GM03348 (cell line): ENCODE results near the gene EYA2.

ENCODE experiments used
- DNase-seq: peaks from one replicate; pipeline ENCODE4 v3.0.0; 2012; ENCODE audit warnings: low spot score

Gene EYA2

DNA sequence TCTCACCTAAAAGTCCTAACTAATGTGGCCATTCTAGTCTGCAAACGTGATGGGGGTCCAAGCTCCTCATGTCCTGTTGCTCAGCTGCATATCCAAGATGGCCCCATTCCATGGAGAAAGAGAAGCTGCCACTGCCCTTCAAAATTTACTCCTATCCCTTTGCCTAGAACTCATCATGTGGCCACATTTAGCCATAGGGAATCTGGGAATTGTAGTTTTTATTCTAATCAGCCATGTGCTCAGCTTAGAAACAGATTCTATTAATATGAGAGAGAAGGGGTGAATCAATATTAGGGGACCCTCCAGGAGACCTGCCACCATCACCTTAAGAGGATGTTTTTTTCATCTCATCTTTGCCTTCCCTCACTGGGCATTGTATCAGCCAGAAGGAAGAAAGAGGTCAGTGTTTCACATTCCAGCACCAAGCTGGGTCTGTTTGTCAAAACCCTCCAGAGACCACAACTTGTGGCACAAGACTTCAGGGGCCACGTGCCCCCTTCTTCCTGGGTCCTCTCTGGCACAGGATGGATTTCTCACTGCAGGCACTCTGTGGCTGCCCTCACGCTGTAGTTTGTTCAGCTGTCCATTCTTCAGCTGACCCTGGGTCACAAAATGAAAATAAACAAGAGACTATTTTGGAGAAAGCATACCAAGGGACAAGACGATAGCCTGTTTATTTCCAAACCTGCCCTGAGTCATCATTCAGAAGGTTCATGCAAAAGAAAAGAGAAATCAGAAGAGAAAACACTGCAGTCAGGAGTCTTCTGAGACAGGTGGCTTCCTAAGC, 172.0 kb downstream of the EYA2 start:
- DNase-seq = no peak

- DNase-seq = no peak
Measured at GRCh38 chr20:47067776-47068175, 173.1 kb downstream of the EYA2 start.

DNA sequence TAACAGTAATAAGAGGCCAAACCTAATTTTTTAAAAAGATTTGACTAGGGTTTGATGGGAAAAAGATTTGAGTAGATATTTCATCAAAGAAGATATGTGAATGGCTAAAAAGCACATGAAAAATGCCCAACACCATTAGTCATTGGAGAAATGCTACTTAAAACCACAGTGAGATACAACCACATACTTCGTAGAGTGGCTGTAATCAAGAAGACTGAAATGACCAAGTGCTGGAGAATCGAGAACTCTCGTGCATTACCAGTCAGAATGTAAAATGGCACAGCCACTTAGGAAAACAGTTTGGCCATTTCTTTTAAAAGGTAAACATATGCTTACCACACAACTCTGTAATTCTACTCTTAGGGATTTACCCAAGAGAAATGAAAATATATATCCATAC, 175.5 kb downstream of the EYA2 start:
- DNase-seq = no peak

DNA sequence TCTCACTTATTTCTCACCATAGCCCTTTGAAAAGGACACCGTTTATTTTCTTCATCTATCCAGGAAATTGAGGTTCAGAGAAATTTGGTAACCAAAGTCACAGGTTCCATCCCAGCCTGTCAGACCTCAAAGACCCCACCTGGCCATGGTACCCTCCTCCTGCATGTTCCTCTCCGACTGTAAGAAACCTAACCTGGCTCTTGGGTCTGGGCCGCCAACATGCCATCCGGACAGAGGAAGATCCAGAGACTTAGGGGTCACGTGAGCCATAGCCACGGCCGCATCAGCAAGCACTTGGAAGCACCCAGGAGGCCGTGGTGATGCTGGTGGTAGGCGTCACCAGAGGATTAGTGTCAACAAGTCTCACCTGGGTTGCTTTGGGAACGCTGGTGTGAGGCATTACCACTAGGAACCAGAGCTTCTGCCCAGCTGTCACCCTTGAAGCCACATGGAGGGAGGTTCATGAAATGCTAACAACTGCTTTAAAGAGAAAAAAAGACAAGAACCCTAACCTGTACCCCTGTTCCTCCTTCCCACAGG, 177.1 kb downstream of the EYA2 start:
- no peak for DNase-seq

DNA sequence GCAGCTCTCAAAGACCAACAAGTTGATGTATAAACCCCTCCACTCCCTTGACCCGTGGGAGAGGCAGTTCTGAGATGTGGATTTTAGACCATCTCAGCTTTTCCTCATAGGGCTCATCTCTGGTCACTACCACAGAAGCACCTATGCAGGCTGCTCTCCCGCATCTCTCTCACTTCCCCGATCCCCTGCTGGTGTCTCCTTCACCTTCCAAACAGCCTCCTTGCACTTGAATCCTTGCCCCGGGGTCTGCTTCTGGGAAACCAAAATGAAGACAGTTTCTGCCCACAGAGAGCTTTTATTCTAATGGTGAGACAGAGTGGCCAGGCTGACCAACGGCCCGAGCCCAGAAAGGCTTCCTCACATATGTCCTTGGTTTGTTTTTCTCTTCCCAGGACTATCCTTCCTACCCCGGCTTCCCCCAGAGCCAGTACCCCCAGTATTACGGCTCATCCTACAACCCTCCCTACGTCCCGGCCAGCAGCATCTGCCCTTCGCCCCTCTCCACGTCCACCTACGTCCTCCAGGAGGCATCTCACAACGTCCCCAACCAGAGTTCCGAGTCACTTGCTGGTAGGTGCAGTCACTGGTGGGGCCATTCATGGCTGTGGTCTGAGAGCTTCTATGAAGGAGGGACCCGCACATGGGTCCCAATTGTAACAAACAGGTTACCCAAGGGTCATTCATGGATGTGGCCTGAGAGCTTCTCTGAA, 179.3 kb downstream of the EYA2 start:
- no peak for DNase-seq

- DNase-seq = no peak
Measured at GRCh38 chr20:47075263-47075662, 180.6 kb downstream of the EYA2 start.

DNA sequence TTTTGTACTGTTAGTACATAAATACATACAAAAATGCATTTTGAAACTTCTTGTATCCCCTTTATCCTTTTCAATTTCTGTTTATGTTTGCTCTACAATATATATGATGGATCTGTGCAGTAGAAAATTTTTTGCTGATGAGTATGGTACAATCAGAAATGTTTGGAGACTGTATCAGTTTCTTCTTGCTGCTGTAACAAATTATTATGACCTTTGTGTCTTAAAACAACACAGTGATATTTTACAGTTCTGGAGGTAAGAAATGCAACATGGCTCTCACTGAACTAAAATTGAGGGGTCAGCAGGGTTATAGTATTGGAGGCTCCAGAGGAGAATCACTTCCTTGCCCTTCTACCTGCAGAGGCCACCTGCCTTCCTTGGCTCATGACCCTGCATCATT, 184.4 kb downstream of the EYA2 start:
- DNase-seq = no peak

GRCh38 chr20:47080365-47080764, 185.7 kb downstream of the EYA2 start:
- DNase-seq = no peak

DNA sequence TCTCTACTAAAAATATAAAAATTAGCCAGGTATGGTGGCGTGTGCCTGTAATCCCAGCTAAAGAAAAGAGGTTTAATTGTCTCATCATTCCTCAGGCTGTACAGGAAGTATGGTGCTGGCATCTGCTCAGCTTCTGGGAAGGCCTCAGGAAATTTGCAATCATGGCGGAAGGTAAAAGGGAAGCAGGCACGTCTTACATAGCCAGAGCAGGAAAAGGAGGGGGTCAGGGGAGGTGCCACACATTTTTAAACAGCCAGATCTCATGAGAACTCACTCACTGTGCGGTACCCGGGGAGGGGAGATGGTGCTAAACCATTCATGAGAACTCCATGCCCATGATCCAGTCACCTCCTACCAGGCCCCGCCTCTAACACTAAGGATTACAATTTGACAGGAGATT, 191.7 kb downstream of the EYA2 start:
- no peak for DNase-seq

- DNase-seq = no peak
Measured at GRCh38 chr20:47088335-47088734, 193.7 kb downstream of the EYA2 start.

DNA sequence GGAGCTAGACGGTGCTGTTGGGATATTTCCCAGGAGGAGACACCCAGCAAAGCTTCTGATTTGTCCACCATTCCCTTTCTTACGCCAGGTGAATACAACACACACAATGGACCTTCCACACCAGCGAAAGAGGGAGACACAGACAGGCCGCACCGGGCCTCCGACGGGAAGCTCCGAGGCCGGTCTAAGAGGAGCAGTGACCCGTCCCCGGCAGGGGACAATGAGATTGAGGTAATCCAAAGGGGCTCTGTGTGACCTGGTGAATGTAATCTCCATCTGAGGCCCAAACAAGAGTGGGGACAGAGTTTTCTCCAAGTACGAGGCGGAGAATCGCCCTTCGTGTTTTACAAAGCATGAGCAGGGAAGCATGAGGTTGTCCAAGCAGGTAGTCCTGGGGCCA, 194.5 kb downstream of the EYA2 start:
- no peak for DNase-seq

GRCh38 chr20:47090835-47091234, 196.2 kb downstream of the EYA2 start:
- DNase-seq = no peak

DNA sequence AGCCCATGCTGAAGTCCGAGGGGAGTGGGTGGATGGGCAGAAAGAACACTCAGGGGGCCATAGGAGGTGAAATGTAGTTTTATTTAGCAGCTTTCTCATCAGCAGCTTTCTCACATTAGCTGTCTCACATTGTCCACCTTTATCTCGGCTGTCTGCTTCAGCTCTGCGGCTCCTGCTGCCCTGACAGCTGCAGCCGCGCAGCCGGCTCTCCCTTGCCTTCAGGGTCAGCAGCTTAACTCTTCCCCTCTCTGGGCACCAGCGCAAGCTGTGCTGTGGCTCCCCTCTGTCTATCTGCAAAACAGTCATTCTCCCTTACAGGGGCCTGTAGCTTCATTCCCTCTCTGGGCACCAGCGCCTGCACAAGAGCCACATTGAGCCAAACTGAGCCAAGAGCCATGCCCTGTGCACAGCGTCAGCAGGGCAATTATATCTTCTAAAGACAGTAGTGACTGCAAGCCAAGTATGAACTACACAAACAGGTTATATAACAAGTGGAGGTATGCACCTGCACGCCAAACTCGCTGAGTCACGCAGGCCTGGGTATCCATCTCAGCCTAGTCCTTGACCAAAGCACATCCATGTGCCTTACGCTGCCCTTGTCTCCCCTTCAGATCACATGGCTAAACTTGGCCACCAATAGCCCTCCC, 198.8 kb downstream of the EYA2 start:
- DNase-seq = no peak

DNA sequence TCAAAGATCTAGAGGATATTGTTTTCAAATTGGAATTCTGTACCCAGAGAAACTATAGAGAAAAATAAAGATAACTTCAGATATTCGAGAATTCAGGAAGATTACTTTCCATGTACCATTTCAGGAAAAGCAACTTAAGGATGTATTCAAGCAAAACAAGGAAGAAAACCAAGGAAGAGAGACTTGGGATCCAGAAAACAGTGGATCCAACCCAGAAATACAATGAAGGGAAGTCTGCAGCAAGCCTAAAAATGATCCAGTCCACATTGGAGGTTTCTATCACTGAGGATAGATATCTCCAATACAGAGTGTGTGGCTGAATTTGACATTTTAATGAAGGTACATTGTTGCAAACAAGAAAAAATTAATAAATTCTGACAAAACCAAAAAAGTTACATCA, 201.0 kb downstream of the EYA2 start:
- no peak for DNase-seq

DNA sequence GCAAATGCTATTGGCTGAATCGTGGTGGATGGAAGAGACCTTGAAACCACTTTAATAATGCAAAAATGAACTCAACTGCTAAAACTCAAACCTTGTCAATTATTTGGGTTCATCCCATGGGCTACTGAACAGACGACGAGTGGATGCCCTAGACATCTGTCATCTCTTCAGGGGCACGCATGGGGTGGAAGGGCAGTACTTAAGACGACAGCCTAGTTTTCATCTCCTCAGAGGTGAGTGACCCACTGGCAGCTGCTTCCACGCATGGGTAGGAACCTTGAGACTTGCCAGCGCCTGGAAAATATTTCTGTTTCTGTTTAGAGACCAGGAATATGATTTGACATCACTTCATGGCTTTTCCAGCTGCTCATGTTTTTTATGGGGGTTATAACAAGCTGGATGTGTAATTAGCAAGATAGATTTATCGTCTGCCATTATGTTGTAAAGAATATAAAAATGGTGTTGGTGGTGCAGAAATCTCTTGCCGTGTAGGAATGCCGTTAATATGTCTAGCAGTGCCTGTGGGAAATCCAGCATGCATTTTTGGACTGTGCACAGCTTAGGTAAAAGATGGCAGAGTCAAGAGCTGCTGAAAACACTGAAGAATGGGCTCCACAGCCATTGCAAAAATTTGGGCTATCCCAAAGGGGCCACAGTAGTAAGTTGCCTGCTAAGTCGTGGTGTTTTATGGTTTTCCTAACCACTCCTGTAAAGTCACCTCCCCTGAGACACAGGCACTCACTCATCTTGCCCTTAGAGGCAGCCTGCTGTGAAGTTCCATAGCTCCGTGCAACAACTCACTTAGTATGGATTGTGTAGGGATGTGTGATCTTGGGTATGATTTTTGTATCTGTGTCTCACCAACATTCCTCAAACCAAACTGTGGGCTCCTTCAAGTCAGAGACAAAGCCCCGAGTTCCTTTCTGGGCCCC, 203.3 kb downstream of the EYA2 start:
- DNase-seq = no peak

GRCh38 chr20:47099093-47099492, 204.4 kb downstream of the EYA2 start:
- DNase-seq = no peak

- DNase-seq = peak; percentile 52
Measured at GRCh38 chr20:47099825-47100441, 205.3 kb downstream of the EYA2 start.

DNA sequence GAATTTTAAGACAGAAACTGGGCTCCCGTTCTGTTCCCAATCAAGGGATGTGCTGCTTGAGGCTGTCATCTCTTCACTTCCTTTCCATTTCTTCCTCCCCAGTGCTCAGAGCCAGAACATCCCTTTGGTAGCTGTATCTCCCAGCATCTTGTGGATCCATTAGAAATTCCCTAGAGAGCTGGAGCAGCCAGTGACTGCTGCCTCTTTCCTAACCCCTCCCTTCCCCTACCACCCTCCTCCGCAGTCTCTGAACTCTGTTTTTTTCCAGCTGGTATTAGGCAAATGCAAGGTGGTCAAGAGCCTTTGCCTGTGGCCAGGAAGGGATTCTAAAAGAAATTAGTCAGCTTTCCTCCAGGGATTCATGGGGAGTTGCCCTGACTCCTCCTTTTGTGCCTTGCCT, 208.0 kb downstream of the EYA2 start:
- DNase-seq = peak; percentile 16

DNA sequence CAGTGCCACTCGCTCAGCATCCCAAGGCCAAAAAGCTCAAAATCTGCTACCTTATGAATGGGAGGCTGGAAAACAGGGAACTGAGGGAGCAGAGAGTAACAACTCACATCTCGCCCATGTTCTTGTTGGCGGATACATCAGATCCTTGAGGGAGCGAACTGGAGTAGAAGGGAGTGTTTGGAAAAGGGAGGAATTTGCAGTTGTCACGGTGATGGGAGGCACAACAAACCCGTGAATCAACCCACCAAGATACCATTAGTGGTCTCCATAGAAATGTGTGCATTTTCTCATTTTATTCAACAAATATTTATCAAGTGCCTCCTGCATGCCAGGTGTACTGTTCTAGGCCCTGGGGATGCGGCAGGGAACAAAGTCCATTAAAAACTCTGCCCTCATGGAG, 212.1 kb downstream of the EYA2 start:
- DNase-seq = no peak

DNA sequence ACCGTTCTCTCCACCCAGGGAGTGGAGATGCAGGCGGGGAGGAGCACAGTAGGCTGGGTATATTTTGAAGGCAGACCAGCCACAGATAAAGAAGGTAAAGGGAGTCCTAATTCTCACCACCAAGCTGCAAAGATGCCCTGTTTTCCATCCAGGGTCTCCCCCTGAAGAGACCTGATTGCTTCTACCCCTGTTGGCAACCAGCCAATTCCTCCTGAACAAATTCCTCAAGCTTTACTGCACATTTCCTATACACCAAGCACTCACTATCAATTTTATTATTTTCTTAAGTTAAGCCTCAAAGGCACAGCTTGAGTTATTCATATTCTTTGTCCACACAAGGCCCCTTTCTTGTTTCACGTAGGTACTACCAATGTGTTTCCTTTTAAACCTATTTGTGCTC, 214.4 kb downstream of the EYA2 start:
- DNase-seq = no peak

- no peak for DNase-seq
Measured at GRCh38 chr20:47110819-47111218, 216.2 kb downstream of the EYA2 start.
